Dedifferentiated amniotic fluid mesenchymal stem cell (primary cell): ENCODE measurements around the gene C1QTNF4.
A peak's percentile ranks its signal among the peaks of the same experiment; 100 is the strongest.
"Not testable (repeated sequence)": the region's sequence is repeated elsewhere in the genome, so short reads cannot be mapped to it uniquely, and the experiment has no call there.

ENCODE experiments used
- DNase-seq: peaks from one replicate; pipeline ENCODE4 v3.0.0-alpha.2; 2016; ENCODE audit errors: extremely low spot score

The C1QTNF4 gene

GRCh38 chr11:47566149-47566698 lies 28.0 kb downstream of the C1QTNF4 start:
- DNase-seq = no peak

GRCh38 chr11:47565340-47566148 lies 28.7 kb downstream of the C1QTNF4 start, which contains the start of gene PTPMT1:
Gene PTPMT1 (plus strand): TSS chr11:47565599. CDS start chr11:47565623, 24 bp downstream.
- DNase-seq = peak; percentile 50

- no peak for DNase-seq
Measured at GRCh38 chr11:47564933-47565339, 29.3 kb downstream of the C1QTNF4 start.

- not testable (repeated sequence) for DNase-seq
Measured at GRCh38 chr11:47564366-47564765, 29.8 kb downstream of the C1QTNF4 start.

- DNase-seq = not testable (repeated sequence)
Measured at GRCh38 chr11:47562393-47562792, 31.8 kb downstream of the C1QTNF4 start.

GRCh38 chr11:47560426-47560825 lies 33.8 kb downstream of the C1QTNF4 start:
- DNase-seq = peak; percentile 64

GRCh38 chr11:47558695-47559094 lies 35.5 kb downstream of the C1QTNF4 start:
- DNase-seq = no peak

- not testable (repeated sequence) for DNase-seq
Measured at GRCh38 chr11:47557004-47557403, 37.2 kb downstream of the C1QTNF4 start.

- no peak for DNase-seq
Measured at GRCh38 chr11:47553406-47553743, 40.8 kb downstream of the C1QTNF4 start.

GRCh38 chr11:47552566-47553405 lies 41.4 kb downstream of the C1QTNF4 start, which contains the start of gene CELF1:
Gene CELF1 (minus strand): TSS chr11:47553132. CDS start chr11:47499523, 53,609 bp downstream.
- DNase-seq = peak; percentile 87

GRCh38 chr11:47552056-47552565 lies 42.1 kb downstream of the C1QTNF4 start:
- peak; percentile 40 for DNase-seq

GRCh38 chr11:47551086-47551485 lies 43.1 kb downstream of the C1QTNF4 start:
- peak; percentile 28 for DNase-seq

GRCh38 chr11:47550288-47551047 lies 43.7 kb downstream of the C1QTNF4 start:
- no peak for DNase-seq

- not testable (repeated sequence) for DNase-seq
Measured at GRCh38 chr11:47546274-47546673, 47.9 kb downstream of the C1QTNF4 start.

- DNase-seq = no peak
Measured at GRCh38 chr11:47545298-47545697, 48.9 kb downstream of the C1QTNF4 start.

- DNase-seq = no peak
Measured at GRCh38 chr11:47541070-47541469, 53.1 kb downstream of the C1QTNF4 start.

GRCh38 chr11:47539681-47540039 lies 54.6 kb downstream of the C1QTNF4 start:
- DNase-seq = no peak
